Measurements from ENCODE around the gene ZNF488.

The ZNF488 gene

GRCh38 chr10:47363781-47364180, 20.3 kb downstream of the ZNF488 start:
- Histone ChIP-seq H3K9ac (ENCODE audit: low read depth, low read length, poor library complexity, severe bottlenecking) (no peak overlapping the region), H3K4me3 (ENCODE audit: low read length, poor library complexity, severe bottlenecking) (no peak overlapping the region), H3K79me2 (ENCODE audit: insufficient read depth, low read length) (no peaks in the 10 kb centered on the region), H3K36me3 (ENCODE audit: insufficient read depth, low read length) (no peaks in the 10 kb centered on the region), H3K27me3 (ENCODE audit: insufficient read depth, low read length, poor library complexity, severe bottlenecking) (no peaks in the 10 kb centered on the region), H3F3A (ENCODE audit: low read depth) (no peaks in the 10 kb centered on the region), H3K9me3 (ENCODE audit: insufficient read depth, low read depth, low read length) (no peaks in the 10 kb centered on the region), H3K9me2 (replicated peaks; ENCODE audit: low read depth, low read length) (no peaks in the 10 kb centered on the region), H3K4me1 (ENCODE audit: insufficient read depth, low read length, poor library complexity, severe bottlenecking) (no peaks in the 10 kb centered on the region), H4K20me1 (ENCODE audit: insufficient read depth, low read length, poor library complexity, severe bottlenecking) (no peaks in the 10 kb centered on the region), H2AFZ (ENCODE audit: low read length) (no peak overlapping the region), H3K4me2 (ENCODE audit: low read depth, low read length, poor library complexity, severe bottlenecking) (no peak overlapping the region)
- TF ChIP-seq CTCF (conservative IDR thresholded peaks at IDR 0.05; ENCODE audit: low read length) = no peak
- no peak for TF ChIP-seq EZH2phosphoT487 (IDR thresholded peaks at IDR 0.05; ENCODE audit: borderline replicate concordance)

- H3K9me3 ChIP-seq (ENCODE audit: insufficient read depth, low read depth, low read length) = no peaks in the 10 kb centered on the region
- no peaks in the 10 kb centered on the region for H3K36me3 ChIP-seq (ENCODE audit: insufficient read depth, low read length)
- H3K4me3 ChIP-seq (ENCODE audit: low read length, poor library complexity, severe bottlenecking) = no peak overlapping the region
- H2AFZ ChIP-seq (ENCODE audit: low read length) = no peak overlapping the region
- no peaks in the 10 kb centered on the region for H3K9me2 ChIP-seq (replicated peaks; ENCODE audit: low read depth, low read length)
- H3K4me1 ChIP-seq (ENCODE audit: insufficient read depth, low read length, poor library complexity, severe bottlenecking) = no peaks in the 10 kb centered on the region
- no peaks in the 10 kb centered on the region for H3K79me2 ChIP-seq (ENCODE audit: insufficient read depth, low read length)
- H3F3A ChIP-seq (ENCODE audit: low read depth) = no peaks in the 10 kb centered on the region
- no peaks in the 10 kb centered on the region for H3K27me3 ChIP-seq (ENCODE audit: insufficient read depth, low read length, poor library complexity, severe bottlenecking)
- H3K9ac ChIP-seq (ENCODE audit: low read depth, low read length, poor library complexity, severe bottlenecking) = no peak overlapping the region
- H4K20me1 ChIP-seq (ENCODE audit: insufficient read depth, low read length, poor library complexity, severe bottlenecking) = no peaks in the 10 kb centered on the region
- no peak overlapping the region for H3K4me2 ChIP-seq (ENCODE audit: low read depth, low read length, poor library complexity, severe bottlenecking)
- TF ChIP-seq CTCF (conservative IDR thresholded peaks at IDR 0.05; ENCODE audit: low read length) (no peak), EZH2phosphoT487 (IDR thresholded peaks at IDR 0.05; ENCODE audit: borderline replicate concordance) (no peak)
Observed at GRCh38 chr10:47362199-47362598, 21.9 kb downstream of the ZNF488 start.

GRCh38 chr10:47361293-47361692, 22.8 kb downstream of the ZNF488 start:
- H3K9me3 ChIP-seq (ENCODE audit: insufficient read depth, low read depth, low read length) = no peaks in the 10 kb centered on the region
- H3K9me2 ChIP-seq (replicated peaks; ENCODE audit: low read depth, low read length) = no peaks in the 10 kb centered on the region
- H3K36me3 ChIP-seq (ENCODE audit: insufficient read depth, low read length) = no peaks in the 10 kb centered on the region
- H2AFZ ChIP-seq (ENCODE audit: low read length) = peak overlapping the region; percentile 21; the same call in 1 of the 2 replicates
- no peaks in the 10 kb centered on the region for H3F3A ChIP-seq (ENCODE audit: low read depth)
- H3K4me1 ChIP-seq (ENCODE audit: insufficient read depth, low read length, poor library complexity, severe bottlenecking) = no peaks in the 10 kb centered on the region
- no peak overlapping the region for H3K4me3 ChIP-seq (ENCODE audit: low read length, poor library complexity, severe bottlenecking)
- no peaks in the 10 kb centered on the region for H4K20me1 ChIP-seq (ENCODE audit: insufficient read depth, low read length, poor library complexity, severe bottlenecking)
- H3K79me2 ChIP-seq (ENCODE audit: insufficient read depth, low read length) = no peaks in the 10 kb centered on the region
- H3K27me3 ChIP-seq (ENCODE audit: insufficient read depth, low read length, poor library complexity, severe bottlenecking) = no peaks in the 10 kb centered on the region
- no peak overlapping the region for H3K4me2 ChIP-seq (ENCODE audit: low read depth, low read length, poor library complexity, severe bottlenecking)
- TF ChIP-seq EZH2phosphoT487 (IDR thresholded peaks at IDR 0.05; ENCODE audit: borderline replicate concordance) (no peak), CTCF (conservative IDR thresholded peaks at IDR 0.05; ENCODE audit: low read length) (peak; percentile 97)
- H3K9ac ChIP-seq (ENCODE audit: low read depth, low read length, poor library complexity, severe bottlenecking) = no peak overlapping the region

Data from Loucy (cell line).